PC-3 (cell line): ENCODE data around the gene STYXL2.

Source experiments
- CTCF ChIP-seq: fragments of 300-600 bp; sonication (generic); conservative IDR thresholded peaks from 2 replicates; pipeline ENCODE4 v1.5.1; 2017; ENCODE audit warnings: antibody characterized with exemption, low read depth, mild to moderate bottlenecking, low read length
- EZH2 ChIP-seq: fragments of 300-600 bp; sonication (generic); IDR thresholded peaks from one replicate; pipeline ENCODE4 v1.6.1; 2017; ENCODE audit warnings: antibody characterized with exemption, mild to moderate bottlenecking, low read length; ENCODE audit not compliant: unreplicated experiment
- EZH2phosphoT487 ChIP-seq: fragments of 300-600 bp; sonication (generic); IDR thresholded peaks from 2 replicates; pipeline ENCODE4 v1.6.1; 2018; ENCODE audit warnings: mild to moderate bottlenecking, antibody characterized with exemption, low read length, borderline replicate concordance

- TF ChIP-seq CTCF (no peak), EZH2phosphoT487 (no peak), EZH2 (no peak)
Measured at GRCh38 chr1:167137793-167138510, 44.1 kb downstream of the STYXL2 start.
